ENCODE measurements around the gene PHACTR1.

DNA sequence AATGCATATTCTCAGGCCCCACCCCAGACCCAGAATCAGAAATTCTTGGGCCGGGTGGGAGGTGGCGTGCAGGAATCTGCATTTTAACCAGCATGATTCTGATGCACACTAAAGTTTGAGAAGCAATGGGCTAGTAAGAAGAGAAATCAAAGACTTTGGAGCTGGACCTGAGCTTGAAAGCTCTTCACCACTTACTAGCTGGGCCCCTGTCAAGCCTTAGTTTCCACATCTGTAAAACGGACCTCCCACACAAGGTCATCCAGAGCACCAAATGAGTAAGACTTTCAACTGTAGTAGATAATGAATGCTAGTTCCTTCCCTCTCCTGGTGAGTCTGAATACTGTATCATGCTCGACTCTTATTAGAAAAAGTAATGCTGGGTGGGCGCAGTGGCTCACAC lies 524.8 kb downstream of the PHACTR1 start:
- TF ChIP-seq CHD2 (IDR thresholded peaks at IDR 0.05; ENCODE audit: low read depth, low read length) (no peak), DIDO1 (tag; IDR thresholded peaks at IDR 0.05; ENCODE audit: low read depth) (no peak), ZHX1 (conservative IDR thresholded peaks at IDR 0.05; ENCODE audit: low read length) (no peak), ZNF174 (CRISPR knock-in tag; IDR thresholded peaks at IDR 0.05) (no peak), STAG1 (CRISPR knock-in tag; IDR thresholded peaks at IDR 0.05; ENCODE audit: borderline replicate concordance) (no peak), TAF1 (IDR thresholded peaks at IDR 0.05; ENCODE audit: control insufficient read depth, extremely low read depth, insufficient read depth, low read length, severe bottlenecking) (no peak), RAD51 (IDR thresholded peaks at IDR 0.05; ENCODE audit: borderline replicate concordance, low read depth) (no peak), SPI1 (IDR thresholded peaks at IDR 0.05; ENCODE audit: borderline replicate concordance, low read depth, low read length) (no peak)
- TF ChIP-seq, protein P1, sequence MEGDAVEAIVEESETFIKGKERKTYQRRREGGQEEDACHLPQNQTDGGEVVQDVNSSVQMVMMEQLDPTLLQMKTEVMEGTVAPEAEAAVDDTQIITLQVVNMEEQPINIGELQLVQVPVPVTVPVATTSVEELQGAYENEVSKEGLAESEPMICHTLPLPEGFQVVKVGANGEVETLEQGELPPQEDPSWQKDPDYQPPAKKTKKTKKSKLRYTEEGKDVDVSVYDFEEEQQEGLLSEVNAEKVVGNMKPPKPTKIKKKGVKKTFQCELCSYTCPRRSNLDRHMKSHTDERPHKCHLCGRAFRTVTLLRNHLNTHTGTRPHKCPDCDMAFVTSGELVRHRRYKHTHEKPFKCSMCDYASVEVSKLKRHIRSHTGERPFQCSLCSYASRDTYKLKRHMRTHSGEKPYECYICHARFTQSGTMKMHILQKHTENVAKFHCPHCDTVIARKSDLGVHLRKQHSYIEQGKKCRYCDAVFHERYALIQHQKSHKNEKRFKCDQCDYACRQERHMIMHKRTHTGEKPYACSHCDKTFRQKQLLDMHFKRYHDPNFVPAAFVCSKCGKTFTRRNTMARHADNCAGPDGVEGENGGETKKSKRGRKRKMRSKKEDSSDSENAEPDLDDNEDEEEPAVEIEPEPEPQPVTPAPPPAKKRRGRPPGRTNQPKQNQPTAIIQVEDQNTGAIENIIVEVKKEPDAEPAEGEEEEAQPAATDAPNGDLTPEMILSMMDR (IDR thresholded peaks at IDR 0.05 in 2 of 3, conservative IDR thresholded peaks at IDR 0.05 in 1 of 3; ENCODE audit: insufficient read depth in 2 of 3, low read depth in 1 of 3, low read length in 3 of 3) = no peak
